GM18909 (cell line): ENCODE results near the gene TMEM129.
"Not testable (repeated sequence)": the region's sequence is repeated elsewhere in the genome, so short reads cannot be mapped to it uniquely, and the experiment has no call there.

Experiments used
- ATAC-seq: cut with Tn5 transposase; IDR thresholded peaks from one replicate; pipeline ENCODE4 v1.9.1; 2021; ENCODE audit warnings: mild to moderate bottlenecking; ENCODE audit not compliant: unreplicated experiment, poor library complexity

The TMEM129 gene

GRCh38 chr4:1675136-1675801 is 45.9 kb downstream of the TMEM129 start:
- ATAC-seq, result no peak

GRCh38 chr4:1674682-1675081 is 46.4 kb downstream of the TMEM129 start:
- ATAC-seq, result no peak

- ATAC-seq, result no peak
Observed at GRCh38 chr4:1673671-1674070, 47.5 kb downstream of the TMEM129 start.

GRCh38 chr4:1671011-1671410 is 50.1 kb downstream of the TMEM129 start:
- ATAC-seq, result not testable (repeated sequence)

- ATAC-seq, result no peak
Observed at GRCh38 chr4:1670279-1670678, 50.8 kb downstream of the TMEM129 start.

DNA sequence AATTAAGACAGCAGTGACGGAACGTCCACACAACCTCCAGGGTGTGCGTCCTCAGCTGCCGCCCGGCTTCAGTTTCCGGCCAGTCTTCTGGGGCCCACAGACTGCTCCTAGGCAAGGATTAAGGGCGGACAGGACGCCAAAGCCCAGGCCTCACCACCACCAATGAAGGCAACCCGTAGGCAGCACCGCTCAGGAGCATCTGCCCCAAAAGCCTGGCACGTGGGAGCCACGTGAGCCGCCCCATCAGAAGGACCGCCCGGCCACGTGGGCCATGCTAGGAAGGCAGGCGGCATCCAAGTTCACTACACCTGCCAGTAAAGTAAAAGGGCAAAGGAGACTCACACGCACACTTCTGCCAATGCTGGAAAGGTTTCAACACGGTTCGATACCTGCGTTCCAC is 51.3 kb downstream of the TMEM129 start:
- no peak for ATAC-seq

DNA sequence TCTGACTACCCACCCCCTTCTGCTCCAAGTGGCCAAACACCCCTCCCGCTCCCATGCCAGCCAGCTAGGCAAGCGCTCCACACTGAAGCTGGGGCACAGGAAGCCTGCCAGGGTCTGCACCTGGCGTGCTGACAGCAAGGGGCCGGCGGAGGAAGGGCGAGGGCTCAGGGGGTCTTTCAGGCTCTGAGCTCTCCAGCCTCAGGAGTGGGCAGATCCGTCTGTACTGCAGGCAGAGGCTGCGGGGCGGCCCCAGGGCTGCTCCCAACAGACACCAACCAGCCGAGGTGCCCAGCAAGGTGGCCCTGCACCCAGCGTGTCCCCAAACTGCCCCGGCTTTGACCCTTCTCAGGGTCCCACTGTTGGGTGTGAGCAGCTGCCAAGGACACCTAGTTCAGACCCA is 51.9 kb downstream of the TMEM129 start:
- ATAC-seq, result no peak

DNA sequence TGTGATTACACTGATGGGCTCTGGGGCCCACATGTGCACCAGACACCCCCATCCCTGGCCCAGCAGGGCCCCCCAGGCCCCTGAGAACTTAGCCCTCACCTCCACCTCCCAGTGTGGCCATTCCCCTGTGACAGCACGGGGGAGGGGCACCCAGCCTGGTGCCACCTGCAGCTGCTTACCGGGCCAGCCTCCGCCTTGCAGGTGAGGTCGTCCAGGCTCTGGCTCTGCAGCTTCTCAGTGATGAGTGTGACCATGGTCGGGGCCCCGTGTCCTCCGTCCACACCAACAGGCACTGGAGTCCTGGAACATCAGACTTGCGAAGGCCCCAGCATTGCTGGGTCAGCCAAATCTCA is 52.7 kb downstream of the TMEM129 start:
- ATAC-seq, result no peak

GRCh38 chr4:1667273-1667672 is 53.9 kb downstream of the TMEM129 start:
- no peak for ATAC-seq

DNA sequence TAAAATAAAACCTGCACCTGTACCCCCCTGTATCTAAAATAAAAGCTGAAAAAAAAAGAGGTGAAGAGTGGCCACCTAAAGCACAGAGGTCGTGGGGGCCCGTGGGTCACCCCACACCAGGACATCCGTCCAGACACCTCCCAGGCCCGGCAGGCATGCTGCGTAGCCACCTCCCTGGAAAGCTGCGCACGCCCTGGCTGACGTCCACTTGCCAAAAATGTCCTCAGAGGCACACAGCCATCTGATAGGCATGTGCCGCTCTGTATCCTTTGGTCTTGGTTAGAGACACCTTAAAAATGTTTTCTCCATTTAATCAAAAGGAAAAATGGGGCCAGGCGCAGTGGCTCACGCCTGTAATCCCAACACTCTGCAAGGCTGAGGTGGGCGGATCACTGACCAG is 54.7 kb downstream of the TMEM129 start:
- ATAC-seq, result no peak
